HG03432 (cell line): ENCODE results near the gene ITIH6.
"Not testable (repeated sequence)": the region's sequence is repeated elsewhere in the genome, so short reads cannot be mapped to it uniquely, and the experiment has no call there.

Source experiments
- ATAC-seq: cut with Tn5 transposase; IDR thresholded peaks from one replicate; pipeline ENCODE4 v1.9.1; 2021; ENCODE audit warnings: mild to moderate bottlenecking, moderate library complexity; ENCODE audit not compliant: unreplicated experiment

ITIH6 gene, protein sequence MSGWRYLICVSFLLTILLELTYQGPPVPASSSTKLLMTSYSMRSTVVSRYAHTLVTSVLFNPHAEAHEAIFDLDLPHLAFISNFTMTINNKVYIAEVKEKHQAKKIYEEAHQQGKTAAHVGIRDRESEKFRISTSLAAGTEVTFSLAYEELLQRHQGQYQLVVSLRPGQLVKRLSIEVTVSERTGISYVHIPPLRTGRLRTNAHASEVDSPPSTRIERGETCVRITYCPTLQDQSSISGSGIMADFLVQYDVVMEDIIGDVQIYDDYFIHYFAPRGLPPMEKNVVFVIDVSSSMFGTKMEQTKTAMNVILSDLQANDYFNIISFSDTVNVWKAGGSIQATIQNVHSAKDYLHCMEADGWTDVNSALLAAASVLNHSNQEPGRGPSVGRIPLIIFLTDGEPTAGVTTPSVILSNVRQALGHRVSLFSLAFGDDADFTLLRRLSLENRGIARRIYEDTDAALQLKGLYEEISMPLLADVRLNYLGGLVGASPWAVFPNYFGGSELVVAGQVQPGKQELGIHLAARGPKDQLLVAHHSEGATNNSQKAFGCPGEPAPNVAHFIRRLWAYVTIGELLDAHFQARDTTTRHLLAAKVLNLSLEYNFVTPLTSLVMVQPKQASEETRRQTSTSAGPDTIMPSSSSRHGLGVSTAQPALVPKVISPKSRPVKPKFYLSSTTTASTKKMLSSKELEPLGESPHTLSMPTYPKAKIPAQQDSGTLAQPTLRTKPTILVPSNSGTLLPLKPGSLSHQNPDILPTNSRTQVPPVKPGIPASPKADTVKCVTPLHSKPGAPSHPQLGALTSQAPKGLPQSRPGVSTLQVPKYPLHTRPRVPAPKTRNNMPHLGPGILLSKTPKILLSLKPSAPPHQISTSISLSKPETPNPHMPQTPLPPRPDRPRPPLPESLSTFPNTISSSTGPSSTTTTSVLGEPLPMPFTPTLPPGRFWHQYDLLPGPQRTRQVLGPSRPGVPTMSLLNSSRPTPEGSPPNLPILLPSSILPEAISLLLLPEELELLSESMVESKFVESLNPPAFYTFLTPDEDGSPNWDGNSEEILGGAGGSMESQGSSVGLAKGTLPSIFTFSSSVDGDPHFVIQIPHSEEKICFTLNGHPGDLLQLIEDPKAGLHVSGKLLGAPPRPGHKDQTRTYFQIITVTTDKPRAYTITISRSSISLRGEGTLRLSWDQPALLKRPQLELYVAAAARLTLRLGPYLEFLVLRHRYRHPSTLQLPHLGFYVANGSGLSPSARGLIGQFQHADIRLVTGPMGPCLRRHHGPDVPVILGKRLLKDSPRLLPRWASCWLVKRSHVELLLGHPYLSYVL

DNA sequence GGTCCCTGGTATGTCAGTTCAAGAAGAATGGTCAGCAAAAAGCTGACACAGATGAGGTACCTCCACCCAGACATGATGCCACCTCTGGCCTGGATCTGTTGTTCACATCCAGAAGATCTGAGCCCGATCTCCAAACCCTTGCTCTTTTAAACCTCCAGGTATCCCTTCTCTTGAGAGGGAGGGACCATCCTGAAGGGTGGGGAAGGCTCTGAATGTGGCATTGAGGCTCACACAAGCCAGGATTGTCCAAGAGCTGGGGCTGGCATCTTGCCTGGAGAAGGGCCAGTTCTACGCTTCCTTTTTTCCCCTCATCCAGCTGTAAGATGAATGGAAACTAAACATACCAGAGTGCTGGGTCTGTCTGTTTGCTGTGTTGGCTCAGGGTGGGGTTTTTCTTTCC lies at the start of gene ITIH6:
Gene ITIH6 (minus strand): TSS at position 119 of the 400 bp plus-strand sequence. CDS start 45 bp downstream, at position 74.
- no peak for ATAC-seq

DNA sequence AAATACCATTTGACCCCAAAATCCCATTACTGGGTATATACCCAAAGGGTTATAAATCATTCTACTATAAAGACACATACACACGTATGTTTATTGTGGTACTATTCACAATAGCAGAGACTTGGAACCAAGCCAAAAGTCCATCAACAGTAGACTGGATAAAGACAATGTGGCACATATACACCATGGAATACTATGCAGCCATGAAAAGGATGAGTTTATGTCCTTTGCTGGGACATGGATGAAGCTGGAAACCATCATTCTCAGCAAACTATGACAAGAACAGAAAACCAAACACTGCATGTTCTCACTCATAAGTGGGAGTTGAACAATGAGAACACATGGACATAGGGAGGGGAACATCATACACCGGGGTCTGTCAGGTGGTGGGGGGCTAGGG lies 49.6 kb upstream of the ITIH6 start:
- ATAC-seq = not testable (repeated sequence)

DNA sequence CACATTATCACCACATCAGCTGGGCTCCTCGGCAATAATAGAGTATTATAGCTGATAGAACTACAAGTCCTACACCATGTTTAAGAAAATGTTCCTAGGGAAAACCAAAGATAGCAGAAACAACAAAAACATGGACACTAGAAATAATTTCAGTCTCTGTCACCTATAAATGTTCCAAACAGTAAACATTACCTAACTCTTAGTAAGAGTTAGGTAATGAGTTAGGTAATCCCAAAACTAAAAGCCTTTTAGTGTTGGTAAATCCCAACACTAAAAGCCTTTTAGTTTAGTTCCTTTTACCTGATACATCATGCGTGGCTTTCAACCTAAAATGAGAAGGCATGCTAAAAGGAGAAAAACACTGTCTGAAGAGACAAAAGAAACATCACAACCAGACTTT lies 45.0 kb upstream of the ITIH6 start:
- no peak for ATAC-seq

DNA sequence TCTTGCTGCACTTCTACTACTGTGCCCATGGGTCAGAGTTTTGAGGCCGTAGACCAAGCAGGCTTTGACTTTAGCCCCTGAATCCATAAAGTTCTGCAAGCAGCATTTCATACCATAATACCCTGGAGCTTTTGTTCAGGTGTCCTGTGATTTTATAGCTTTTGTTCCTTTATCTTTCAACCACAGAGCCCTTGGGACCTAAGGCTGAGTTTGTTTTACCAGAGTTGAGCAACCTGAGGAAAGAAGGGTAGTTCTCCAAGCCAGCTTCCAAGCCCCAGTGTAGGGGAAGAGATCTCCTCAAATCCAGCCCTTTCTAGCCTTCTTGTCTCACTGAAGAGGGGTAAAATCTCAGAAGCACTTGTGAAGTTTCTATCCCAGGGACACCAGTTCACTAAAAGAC lies 44.6 kb upstream of the ITIH6 start:
- ATAC-seq = no peak

DNA sequence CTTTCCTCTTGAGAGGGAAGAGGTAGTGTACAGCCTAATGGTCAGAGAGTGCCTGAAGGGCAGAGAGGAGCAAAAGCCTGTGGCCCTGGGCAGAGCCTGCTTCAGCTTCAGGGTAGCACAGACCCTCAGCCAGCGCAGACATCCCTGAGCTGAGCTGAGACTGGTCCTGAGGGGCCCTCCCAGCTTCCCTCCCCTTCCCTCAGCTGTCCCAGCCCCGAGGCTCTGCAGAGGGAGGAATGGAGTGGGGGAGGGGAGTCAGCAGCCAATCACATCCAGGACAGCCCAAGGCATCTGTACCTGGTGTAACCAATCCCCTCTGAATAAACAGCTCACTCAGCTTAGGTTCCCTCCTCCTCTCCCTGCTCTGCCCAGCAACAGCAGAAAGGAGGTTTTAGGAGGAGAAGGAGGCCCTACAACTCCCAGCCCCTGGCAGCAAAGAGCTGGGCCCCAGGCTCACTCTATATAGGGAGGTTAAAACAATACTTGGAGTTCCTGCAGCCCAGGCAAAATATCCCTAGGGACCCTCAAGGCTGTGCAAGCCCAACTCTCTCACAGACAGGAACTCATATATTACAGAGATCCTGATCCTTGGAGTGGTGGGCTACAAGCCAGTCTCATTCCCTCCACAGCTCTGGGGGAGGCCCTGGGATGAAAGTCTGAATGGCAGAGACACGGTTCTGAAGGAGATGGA lies 43.3 kb upstream of the ITIH6 start:
- not testable (repeated sequence) for ATAC-seq

DNA sequence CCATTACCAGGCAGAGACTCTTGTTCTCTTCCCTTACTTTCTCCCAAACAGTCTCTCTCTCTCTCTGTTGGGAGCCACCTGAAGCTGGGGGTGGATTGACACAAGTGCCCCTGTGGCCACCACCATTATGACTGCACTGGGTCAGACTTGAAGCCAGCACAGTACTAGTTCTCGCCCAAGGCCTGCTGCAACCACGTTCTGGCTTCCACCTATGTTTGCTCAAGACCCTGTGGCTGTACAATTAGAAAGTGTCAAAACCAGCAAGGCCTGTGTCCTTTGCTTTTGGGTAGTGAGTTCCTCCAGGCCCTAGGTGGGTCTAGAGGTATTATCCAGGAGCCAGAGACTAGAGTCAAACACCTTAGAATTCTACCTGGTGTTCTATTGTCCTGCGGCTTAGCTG lies 40.5 kb upstream of the ITIH6 start:
- no peak for ATAC-seq

DNA sequence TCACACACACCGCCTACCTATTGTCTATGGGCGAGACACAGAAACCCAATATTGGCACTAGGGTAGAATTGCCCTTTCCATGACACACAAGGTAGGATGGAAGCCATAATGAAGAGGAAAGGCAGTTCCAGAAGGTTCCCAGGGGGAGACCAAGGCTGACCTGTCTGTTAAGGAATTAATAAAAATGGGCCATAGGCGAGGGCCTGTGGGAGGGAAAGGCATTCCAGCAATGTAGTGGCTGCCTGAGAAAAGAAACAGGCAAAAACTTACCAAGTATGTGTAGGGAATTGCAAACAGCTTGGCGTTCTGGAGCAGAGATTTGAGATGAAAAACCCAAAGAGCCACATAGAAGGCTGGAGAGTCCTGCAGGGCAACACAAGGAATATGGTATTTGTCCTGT lies 28.5 kb upstream of the ITIH6 start:
- ATAC-seq = no peak

DNA sequence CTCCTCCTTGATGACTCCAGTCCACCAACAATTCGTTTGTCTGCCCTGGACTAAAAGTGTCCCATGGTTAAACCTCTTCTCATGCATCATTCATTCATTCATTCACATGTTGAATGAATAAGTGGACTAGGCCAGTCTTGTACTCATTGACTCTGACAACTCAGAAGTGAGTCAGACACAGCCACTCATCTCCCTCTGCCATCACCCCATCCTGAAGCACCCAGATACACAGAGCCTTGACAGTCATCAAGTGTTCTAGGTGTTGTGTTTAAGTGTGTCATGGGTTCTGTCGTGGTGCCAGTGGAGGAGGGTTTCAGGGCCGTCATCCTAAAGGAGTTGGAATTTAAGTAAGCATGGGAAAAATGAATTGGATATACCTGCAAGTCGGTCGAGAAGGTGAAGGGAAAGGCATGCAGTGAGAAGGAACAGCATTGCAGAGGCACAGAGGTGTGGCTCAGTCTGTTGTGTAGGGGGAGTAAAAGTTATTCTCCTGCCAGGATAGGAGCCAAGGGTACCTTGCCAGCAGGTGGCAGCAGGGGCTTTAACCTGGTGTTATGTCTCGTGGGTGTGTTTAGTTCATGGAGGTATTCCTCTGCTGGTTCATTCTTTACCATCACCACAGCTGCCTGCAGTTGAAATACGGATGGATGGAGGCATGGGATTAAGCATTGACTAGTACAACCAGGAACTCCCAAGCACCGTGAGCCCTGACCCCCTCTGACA lies 27.8 kb upstream of the ITIH6 start:
- ATAC-seq = no peak

DNA sequence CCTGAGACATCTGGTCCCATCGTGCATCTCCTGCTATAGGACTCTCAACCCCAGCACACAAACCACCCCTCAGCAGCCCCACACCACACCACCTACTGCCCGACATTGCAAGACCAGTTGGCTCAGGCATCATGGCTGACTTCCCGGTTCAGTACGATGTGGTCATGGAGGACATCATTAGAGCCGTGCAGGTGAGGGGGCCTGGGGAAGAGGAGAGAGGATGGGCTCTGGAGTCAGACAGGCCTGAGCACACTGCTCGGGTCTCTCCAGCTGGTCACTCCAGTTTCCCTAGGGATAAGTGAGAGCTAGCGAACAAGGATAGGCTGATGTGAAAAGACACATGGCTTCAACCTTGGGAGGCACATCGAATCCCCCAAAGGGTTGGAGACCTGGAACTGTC lies 26.7 kb upstream of the ITIH6 start:
- ATAC-seq = no peak

DNA sequence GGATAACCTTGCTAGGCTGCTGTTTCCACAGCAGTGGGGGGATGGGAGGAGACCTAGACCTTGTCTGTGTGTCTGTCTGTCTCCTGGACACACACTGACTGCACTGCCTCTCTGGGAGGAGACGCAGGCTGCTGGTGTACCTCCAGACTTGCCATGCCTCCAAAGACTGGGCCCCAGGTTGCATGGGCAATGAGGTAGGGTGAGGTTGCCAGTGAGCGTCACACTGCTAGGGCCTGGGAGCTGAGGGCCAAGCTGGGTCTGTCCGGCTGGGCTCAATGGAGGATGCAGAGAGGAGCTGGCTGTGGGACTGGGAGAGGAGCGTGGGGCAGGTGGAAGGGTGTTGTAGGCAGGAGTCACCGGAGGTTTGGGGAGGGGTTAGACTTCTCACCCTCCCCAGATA lies 26.1 kb upstream of the ITIH6 start:
- no peak for ATAC-seq

DNA sequence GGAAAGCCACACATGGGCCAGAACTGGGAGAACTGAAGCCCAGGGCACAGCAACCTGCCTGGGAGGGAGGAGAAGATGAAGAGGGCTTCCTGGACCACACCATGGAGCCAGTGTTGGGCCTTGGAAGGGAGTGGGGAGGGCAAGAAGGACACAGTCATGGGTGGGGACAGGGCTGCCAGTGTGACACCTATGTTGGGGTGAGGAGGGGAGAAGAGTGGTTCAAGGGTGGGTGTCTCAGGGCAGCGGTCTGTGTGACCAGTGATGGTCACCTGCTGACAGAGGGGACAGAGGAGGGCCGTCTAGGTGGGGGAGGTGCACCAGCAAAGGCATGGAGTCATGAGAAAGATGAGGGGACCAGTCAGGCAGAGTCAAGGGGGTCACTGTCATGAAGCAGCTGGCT lies 23.3 kb upstream of the ITIH6 start:
- no peak for ATAC-seq

DNA sequence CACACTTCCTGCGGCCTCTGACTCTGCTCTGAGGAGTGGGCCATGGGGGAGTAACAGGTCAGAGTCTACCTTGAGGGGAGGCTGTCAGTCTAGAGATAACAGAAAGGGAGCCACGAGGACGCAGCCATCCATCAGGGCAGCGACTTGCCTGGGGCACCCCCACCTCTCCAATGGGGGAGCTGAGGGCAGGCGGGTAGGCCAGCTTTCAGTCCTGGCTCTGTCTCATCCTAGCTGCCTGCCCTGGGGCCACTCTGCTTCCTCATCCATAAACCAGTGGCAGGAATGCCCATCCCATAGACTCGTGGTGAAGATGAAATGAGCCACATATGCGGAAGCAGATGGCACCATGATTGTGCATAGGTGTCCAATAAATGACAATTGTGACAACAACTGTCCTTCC lies 22.7 kb upstream of the ITIH6 start:
- no peak for ATAC-seq

DNA sequence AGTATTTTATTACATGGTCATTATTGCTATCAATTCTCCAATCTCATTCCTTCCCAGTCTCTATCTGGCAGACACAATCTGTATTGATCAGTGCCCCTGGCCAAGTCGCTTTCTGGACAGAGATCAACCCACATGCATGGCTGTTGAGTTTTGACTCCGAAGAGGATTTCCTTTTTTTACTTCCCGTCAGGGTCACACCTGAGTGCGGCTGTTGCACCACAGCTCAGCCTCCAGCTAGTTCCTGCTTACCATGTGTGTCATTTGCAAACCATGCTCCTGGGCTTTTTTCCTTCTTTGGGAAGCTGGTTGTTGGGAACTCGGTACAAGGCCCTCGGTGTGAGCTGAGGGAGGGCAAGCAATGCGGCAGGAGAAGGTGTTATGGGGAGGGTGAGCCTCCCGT lies 21.1 kb upstream of the ITIH6 start:
- no peak for ATAC-seq

DNA sequence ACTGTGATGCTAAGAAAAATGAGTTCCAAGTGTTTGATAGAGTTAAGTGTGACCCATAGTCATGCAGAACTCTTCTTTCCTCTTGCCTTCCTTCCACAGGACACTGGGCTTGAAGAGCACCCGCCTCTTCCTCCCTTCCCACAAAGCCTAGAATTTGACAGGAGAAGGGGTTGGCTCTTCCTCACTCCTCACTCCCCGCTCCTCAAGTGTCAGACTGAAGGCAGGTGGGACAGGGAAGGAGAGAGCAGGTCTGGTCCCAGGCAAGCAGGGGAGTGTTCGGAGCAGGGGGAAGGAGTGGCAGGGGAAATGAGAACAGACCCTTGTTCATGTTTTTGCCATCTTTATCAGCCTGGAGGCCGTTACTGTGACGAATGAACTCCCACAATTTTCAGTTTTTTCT lies 20.2 kb upstream of the ITIH6 start:
- ATAC-seq = no peak

DNA sequence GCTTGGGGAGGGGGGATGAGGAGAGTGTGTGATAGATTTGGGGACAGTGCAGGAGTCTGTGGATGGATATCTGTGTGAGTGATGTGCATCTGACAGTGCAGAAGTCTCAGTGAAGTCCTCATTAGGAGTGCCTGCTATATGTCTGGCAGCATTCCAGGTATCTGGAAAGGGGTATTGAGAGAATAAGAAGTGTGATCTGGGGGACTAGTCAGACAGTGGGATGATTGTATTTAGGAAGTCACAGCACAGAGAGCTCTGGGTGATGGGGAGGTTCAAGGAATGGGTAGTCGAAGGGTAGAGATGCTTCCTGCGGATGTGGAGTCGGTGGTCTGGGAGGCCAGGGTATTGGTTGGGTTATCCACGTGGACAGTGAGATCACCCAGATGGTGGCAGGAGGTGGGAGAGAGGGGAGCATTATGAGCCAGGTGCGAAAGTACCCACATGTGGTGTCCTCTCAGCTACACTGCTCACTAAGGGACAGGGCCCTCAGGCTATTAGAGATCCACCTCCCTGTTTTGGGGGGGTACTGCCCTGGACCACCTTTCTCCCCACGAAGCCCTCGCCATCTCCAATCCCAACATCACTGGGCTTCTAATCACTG lies 19.3 kb upstream of the ITIH6 start:
- no peak for ATAC-seq

DNA sequence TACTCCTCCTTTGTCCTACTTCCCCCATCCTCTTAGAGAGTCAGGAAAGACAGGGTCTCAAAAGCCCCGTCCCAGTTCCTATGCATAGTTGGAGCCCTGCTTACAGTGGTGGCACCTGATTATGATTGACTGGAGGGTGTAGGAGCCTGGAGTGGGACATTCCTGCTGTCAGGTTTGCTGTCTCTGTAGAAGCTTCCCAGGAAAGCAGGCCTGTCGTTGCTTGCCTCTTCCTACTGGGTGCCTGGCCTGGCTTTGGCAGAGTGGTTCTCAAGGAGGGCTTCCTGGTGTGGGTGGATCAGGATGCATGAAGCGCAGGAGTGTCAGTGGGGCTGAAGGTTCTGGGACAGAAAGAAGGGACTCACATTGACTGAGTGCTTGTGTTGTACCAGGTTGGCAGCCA lies 14.3 kb upstream of the ITIH6 start:
- no peak for ATAC-seq

DNA sequence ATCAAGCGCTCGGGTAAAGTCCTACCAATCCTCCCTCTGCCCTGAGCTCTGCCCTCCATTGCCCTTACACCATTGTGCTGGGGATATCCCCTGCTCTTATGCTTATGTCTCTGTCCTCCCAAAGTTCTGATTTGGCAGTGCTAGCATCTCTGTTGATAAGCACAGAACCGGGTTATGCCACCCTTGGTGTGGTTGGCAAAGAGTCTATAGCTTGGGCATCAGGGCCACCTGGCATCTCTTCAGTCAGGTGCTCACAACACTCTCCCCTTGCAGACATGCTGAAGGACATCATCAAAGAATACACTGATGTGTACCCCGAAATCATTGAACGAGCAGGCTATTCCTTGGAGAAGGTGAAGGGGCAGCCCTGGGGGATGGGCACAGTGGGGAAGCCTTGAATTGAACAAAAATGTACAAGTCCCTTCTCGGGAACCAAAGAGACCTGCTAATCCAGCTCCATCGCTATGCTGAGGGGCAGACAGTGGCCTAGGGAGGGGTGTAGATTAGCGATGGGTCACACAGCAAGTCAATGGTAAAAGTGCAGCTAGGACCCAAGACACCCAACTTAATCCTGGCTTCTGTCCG lies 13.3 kb upstream of the ITIH6 start:
- ATAC-seq = no peak

DNA sequence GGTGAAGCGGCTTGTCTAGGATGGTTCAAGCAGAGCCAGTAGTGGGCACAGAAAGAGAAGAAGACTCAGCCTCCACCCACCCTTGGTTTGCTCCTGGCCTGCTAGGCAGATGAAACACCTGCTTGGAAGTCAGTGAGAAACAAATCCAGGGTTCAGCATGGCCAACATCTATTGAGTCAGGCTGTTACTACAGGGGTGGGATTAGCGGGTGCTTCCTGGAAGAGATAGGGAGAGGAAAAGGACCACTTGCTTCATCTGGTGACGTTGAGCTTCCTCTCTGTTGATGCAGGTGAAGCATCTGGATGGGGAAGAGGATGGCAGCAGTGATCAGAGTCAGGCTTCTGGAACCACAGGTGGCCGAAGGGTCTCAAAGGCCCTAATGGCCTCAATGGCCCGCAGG lies 12.5 kb upstream of the ITIH6 start:
- ATAC-seq = no peak
